Liver (tissue), 3 donors: ENCODE data around the gene U2AF1.
"Not testable (repeated sequence)": the region's sequence is repeated elsewhere in the genome, so short reads cannot be mapped to it uniquely, and the experiment has no call there.

ENCODE experiments used
- CTCF ChIP-seq: fragments of 150-350 bp; IDR thresholded peaks from 2 replicates; pipeline ENCODE4 v1.5.1; 2017; ENCODE audit warnings: improper control_type of control experiment, low read depth, low read length; ENCODE audit not compliant: missing input control
- FOXA1 ChIP-seq: IDR thresholded peaks from 2 replicates; pipeline ENCODE4 v1.6.1; 2016; ENCODE audit warnings: antibody characterized with exemption
- GABPA ChIP-seq, 2 donors: IDR thresholded peaks in 1 of 2; conservative IDR thresholded peaks in 1 of 2; 2 replicates each; pipeline ENCODE4 v1.6.1; 2016; ENCODE audit warnings: antibody characterized with exemption in 2 of 2, mild to moderate bottlenecking in 1 of 2, moderate library complexity in 1 of 2
- JUND ChIP-seq, 2 donors: IDR thresholded peaks; 2 replicates each; pipeline ENCODE4 v1.6.1; 2016; ENCODE audit warnings: antibody characterized with exemption in 2 of 2
- RAD21 ChIP-seq, 2 donors: IDR thresholded peaks; 2 replicates each; pipeline ENCODE4 v1.6.1; 2016; ENCODE audit warnings: antibody characterized with exemption in 2 of 2, mild to moderate bottlenecking in 2 of 2
- SP1 ChIP-seq: IDR thresholded peaks from 2 replicates; pipeline ENCODE4 v1.6.1; 2018; ENCODE audit warnings: antibody characterized with exemption, mild to moderate bottlenecking
- TAF1 ChIP-seq: conservative IDR thresholded peaks from 2 replicates; pipeline ENCODE4 v1.6.1; 2016; ENCODE audit warnings: antibody characterized with exemption, mild to moderate bottlenecking
- YY1 ChIP-seq: IDR thresholded peaks from 2 replicates; pipeline ENCODE4 v1.6.1; 2016; ENCODE audit warnings: antibody characterized with exemption, mild to moderate bottlenecking
- ZBTB33 ChIP-seq: IDR thresholded peaks from 2 replicates; pipeline ENCODE4 v1.6.1; 2016; ENCODE audit warnings: antibody characterized with exemption
- TF ChIP-seq, protein P1 (sequence below): IDR thresholded peaks from 2 replicates; pipeline ENCODE4 v1.6.1; 2016; ENCODE audit warnings: antibody characterized with exemption, mild to moderate bottlenecking
- TF ChIP-seq, protein P2 (sequence below): IDR thresholded peaks from 2 replicates; pipeline ENCODE4 v1.6.1; 2016; ENCODE audit warnings: antibody characterized with exemption
- donor health status: healthy.
- donor health status: healthy.

GRCh38 chr21:43072742-43073141 lies 34.6 kb downstream of the U2AF1 start:
- TF ChIP-seq CTCF; TAF1; ZBTB33; SP1; YY1; GABPA (IDR thresholded peaks at IDR 0.05 in 1 of 2, conservative IDR thresholded peaks at IDR 0.05 in 1 of 2); RAD21 (IDR thresholded peaks at IDR 0.05); FOXA1; JUND (IDR thresholded peaks at IDR 0.05): not testable (repeated sequence)
- TF ChIP-seq, protein P1, sequence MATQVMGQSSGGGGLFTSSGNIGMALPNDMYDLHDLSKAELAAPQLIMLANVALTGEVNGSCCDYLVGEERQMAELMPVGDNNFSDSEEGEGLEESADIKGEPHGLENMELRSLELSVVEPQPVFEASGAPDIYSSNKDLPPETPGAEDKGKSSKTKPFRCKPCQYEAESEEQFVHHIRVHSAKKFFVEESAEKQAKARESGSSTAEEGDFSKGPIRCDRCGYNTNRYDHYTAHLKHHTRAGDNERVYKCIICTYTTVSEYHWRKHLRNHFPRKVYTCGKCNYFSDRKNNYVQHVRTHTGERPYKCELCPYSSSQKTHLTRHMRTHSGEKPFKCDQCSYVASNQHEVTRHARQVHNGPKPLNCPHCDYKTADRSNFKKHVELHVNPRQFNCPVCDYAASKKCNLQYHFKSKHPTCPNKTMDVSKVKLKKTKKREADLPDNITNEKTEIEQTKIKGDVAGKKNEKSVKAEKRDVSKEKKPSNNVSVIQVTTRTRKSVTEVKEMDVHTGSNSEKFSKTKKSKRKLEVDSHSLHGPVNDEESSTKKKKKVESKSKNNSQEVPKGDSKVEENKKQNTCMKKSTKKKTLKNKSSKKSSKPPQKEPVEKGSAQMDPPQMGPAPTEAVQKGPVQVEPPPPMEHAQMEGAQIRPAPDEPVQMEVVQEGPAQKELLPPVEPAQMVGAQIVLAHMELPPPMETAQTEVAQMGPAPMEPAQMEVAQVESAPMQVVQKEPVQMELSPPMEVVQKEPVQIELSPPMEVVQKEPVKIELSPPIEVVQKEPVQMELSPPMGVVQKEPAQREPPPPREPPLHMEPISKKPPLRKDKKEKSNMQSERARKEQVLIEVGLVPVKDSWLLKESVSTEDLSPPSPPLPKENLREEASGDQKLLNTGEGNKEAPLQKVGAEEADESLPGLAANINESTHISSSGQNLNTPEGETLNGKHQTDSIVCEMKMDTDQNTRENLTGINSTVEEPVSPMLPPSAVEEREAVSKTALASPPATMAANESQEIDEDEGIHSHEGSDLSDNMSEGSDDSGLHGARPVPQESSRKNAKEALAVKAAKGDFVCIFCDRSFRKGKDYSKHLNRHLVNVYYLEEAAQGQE, result not testable (repeated sequence)
- TF ChIP-seq, protein P2, sequence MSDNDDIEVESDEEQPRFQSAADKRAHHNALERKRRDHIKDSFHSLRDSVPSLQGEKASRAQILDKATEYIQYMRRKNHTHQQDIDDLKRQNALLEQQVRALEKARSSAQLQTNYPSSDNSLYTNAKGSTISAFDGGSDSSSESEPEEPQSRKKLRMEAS, result not testable (repeated sequence)
